ENCODE results near the gene HSPE1.

DNA sequence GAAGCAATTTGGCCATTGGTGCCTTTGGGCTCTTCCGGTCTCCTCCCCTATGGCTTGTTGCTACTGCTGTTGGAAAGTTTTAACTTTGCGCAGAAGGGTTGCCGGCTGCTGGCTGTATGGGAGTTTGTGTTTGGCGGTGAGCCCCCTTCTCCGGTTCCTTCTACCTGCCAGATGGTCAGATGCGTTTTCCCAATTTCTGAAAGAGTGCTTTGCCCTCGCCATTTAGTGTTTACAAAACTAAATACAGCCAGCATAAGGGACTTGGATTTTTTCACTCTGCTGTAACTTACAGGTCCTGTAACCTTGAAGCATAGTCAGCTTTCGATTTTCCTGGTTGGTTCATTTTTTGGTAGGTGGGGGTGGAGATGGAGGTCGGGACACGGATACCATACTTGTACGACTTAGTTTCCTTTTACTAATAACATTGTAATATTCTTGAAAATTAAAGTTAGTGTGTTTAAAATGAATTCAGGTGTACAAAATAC is 46.2 kb upstream of the HSPE1 start:
- TF ChIP-seq, protein P1, sequence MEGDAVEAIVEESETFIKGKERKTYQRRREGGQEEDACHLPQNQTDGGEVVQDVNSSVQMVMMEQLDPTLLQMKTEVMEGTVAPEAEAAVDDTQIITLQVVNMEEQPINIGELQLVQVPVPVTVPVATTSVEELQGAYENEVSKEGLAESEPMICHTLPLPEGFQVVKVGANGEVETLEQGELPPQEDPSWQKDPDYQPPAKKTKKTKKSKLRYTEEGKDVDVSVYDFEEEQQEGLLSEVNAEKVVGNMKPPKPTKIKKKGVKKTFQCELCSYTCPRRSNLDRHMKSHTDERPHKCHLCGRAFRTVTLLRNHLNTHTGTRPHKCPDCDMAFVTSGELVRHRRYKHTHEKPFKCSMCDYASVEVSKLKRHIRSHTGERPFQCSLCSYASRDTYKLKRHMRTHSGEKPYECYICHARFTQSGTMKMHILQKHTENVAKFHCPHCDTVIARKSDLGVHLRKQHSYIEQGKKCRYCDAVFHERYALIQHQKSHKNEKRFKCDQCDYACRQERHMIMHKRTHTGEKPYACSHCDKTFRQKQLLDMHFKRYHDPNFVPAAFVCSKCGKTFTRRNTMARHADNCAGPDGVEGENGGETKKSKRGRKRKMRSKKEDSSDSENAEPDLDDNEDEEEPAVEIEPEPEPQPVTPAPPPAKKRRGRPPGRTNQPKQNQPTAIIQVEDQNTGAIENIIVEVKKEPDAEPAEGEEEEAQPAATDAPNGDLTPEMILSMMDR (IDR thresholded peaks at IDR 0.05; ENCODE audit: borderline replicate concordance, extremely low read depth, low read length, poor library complexity, severe bottlenecking), result no peak
- TF ChIP-seq EZH2 (IDR thresholded peaks at IDR 0.05; ENCODE audit: borderline replicate concordance, low read depth, low read length, severe bottlenecking), result no peak

All from DND-41 (cell line).